ENCODE data around the gene CCL27. TPM values are rescaled to one million over a fixed set of nuclear protein-coding genes. Genes with fewer than 3 reads are reported as not detected.

The CCL27 gene
- total RNA-seq, 1 experiment from 2014 or later, result 0.95 TPM

GRCh38 chr9:34636791-34637355 is 25.6 kb downstream of the CCL27 start:
- CTCF ChIA-PET, result interaction anchor here (0.6 to 1.1 kb wide), 2 partner anchors 10 to 268 kb away, joined by 4 to 5 read pairs; partner anchors contain the start of gene GALT
- intact Hi-C loops (cut with micrococcal nuclease; ENCODE audit: unreplicated experiment), result no loop called here
- BruUV-seq (replicated peaks), result no TSS peak
- no peak for TF ChIP-seq TCF7L2 (IDR thresholded peaks at IDR 0.05; ENCODE audit: low read depth, low read length)
- TF ChIP-seq CTCF (IDR thresholded peaks at IDR 0.05), result no peak
- TF ChIP-seq POLR2AphosphoS5 (IDR thresholded peaks at IDR 0.05; ENCODE audit: low read depth, low read length), result no peak
- H3K4me3 ChIP-seq (ENCODE audit: low read depth in 2 of 2, low read length in 2 of 2), result peak overlapping the region; percentile 70 to 94
- H3K27me3 ChIP-seq (ENCODE audit: control insufficient read depth, insufficient read depth, low read length), result no peaks in the 10 kb centered on the region
- POLR2A ChIA-PET, result interaction anchor here (0.6 to 1.7 kb wide), 2 partner anchors 8 to 28 kb away, joined by 4 to 5 read pairs; no protein-coding TSS in a partner anchor
- H3K9me3 ChIP-seq (ENCODE audit: control insufficient read depth, insufficient read depth, low read depth, low read length), result no peaks in the 10 kb centered on the region
- peaks cover 13% of the 10 kb centered on the region for H3K4me1 ChIP-seq (ENCODE audit: control insufficient read depth, insufficient read depth, low read length)
- H3K36me3 ChIP-seq (ENCODE audit: control insufficient read depth, insufficient read depth, low read length), result no peaks in the 10 kb centered on the region
- in situ Hi-C loops (cut with HindIII; ENCODE audit: low pct_unique_long_range_greater_than_20kb, low sequenced_read_pairs), result no loop called here
- DNase-seq (ENCODE audit: low read depth, low spot score), result no peak
- H3K27ac ChIP-seq (ENCODE audit: low read length), result peak overlapping the region; percentile 98
- no peak; the same call in 1 of the 2 replicates for ATAC-seq

GRCh38 chr9:34635556-34635955 is 26.9 kb downstream of the CCL27 start:
- ATAC-seq (no peak), DNase-seq (ENCODE audit: low read depth, low spot score) (no peak)
- intact Hi-C loops (cut with micrococcal nuclease; ENCODE audit: unreplicated experiment) (no loop called here), in situ Hi-C loops (cut with HindIII; ENCODE audit: low pct_unique_long_range_greater_than_20kb, low sequenced_read_pairs) (no loop called here)
- TF ChIP-seq CTCF (IDR thresholded peaks at IDR 0.05), result no peak
- no peak for TF ChIP-seq TCF7L2 (IDR thresholded peaks at IDR 0.05; ENCODE audit: low read depth, low read length)
- TF ChIP-seq POLR2AphosphoS5 (IDR thresholded peaks at IDR 0.05; ENCODE audit: low read depth, low read length), result no peak
- TF ChIP-seq SIN3A (IDR thresholded peaks at IDR 0.05; ENCODE audit: borderline replicate concordance, insufficient read depth, low read depth, low read length), result no peak
- TF ChIP-seq REST (IDR thresholded peaks at IDR 0.05; ENCODE audit: insufficient read depth in 1 of 2, low read depth in 2 of 2, low read length in 1 of 2), result no peak
- Histone ChIP-seq H3K27ac (ENCODE audit: low read length) (no peak overlapping the region), H3K27me3 (ENCODE audit: control insufficient read depth, insufficient read depth, low read length) (no peaks in the 10 kb centered on the region), H3K36me3 (ENCODE audit: control insufficient read depth, insufficient read depth, low read length) (no peaks in the 10 kb centered on the region), H3K9me3 (ENCODE audit: control insufficient read depth, insufficient read depth, low read depth, low read length) (no peaks in the 10 kb centered on the region), H3K4me3 (ENCODE audit: low read depth in 2 of 2, low read length in 2 of 2) (no peak overlapping the region), H3K4me1 (ENCODE audit: control insufficient read depth, insufficient read depth, low read length) (peaks cover 13% of the 10 kb centered on the region)
- CTCF ChIA-PET, result no interaction called here
- POLR2A ChIA-PET, result interaction anchor here (0.7 kb wide), 1 partner anchor 23 kb away, joined by 9 read pairs; no protein-coding TSS in a partner anchor
- BruUV-seq (replicated peaks), result no TSS peak

All from Panc1 (cell line).